HG02642 (cell line): ENCODE measurements around the gene WNT4.

ENCODE experiments used
- ATAC-seq: cut with Tn5 transposase; IDR thresholded peaks from one replicate; pipeline ENCODE4 v1.9.1; 2021; ENCODE audit warnings: mild to moderate bottlenecking; ENCODE audit not compliant: unreplicated experiment, poor library complexity

WNT4 gene

DNA sequence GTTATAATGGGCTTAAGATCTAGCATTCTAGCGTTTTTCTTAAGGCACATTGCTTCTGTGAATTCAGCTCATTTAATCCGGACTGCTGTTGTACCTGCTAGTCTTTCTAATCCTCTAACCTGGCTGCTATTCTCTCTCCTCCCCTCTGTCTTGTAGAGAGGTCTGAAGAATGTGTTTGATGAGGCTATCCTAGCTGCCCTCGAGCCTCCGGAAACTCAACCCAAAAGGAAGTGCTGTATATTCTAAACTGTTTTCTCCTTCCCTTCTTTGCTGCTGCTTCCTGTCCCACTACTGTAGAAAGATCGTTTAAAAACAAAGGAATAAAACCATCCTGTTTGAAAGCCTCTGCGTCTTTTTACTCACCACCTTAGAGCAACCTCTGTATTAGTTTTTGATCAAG, 53.1 kb downstream of the WNT4 start:
- no peak for ATAC-seq

- no peak for ATAC-seq
Measured at GRCh38 chr1:22089134-22089571, 53.7 kb downstream of the WNT4 start.

DNA sequence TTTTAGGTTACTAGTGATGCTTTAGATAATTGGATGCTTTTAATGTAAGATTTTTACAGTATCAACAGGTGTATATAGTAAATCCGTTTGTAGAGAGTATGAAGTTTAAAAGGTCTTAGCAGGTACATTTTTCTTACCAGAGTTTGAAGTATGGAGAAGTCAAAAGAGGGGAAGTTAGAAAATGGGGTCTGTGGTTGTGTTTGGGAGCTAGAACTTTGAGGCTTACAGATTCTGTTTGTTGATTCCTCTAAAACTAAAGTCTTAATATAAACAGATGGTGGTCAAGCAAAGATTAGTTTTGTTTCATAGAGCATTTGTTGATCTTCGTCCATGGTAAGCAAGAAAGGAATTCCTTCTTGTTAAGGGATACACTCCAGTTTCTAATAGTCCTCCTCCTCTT, 54.6 kb downstream of the WNT4 start:
- ATAC-seq: no peak

DNA sequence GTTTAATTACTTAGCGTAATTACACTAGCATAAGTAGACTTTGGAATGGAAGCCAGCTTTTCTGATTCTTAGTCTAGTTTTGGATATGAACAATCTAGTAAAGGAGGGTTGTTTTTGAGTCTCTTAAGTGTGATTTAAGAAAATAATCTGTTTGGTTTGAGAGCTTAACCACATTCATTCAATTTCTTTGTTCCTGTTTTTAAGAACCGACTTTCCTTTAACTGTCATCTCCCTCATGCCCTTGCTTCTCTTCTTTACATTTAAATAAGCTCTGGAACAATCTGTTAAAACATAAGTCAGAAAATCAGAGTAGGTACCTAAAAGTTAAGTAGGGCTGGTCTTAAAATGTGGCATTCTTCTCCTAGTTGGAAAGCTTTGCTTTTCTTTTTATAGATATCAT, 62.7 kb downstream of the WNT4 start:
- no peak for ATAC-seq

GRCh38 chr1:22078133-22078532, 64.8 kb downstream of the WNT4 start:
- no peak for ATAC-seq

- ATAC-seq: no peak
Measured at GRCh38 chr1:22077728-22078127, 65.2 kb downstream of the WNT4 start.

DNA sequence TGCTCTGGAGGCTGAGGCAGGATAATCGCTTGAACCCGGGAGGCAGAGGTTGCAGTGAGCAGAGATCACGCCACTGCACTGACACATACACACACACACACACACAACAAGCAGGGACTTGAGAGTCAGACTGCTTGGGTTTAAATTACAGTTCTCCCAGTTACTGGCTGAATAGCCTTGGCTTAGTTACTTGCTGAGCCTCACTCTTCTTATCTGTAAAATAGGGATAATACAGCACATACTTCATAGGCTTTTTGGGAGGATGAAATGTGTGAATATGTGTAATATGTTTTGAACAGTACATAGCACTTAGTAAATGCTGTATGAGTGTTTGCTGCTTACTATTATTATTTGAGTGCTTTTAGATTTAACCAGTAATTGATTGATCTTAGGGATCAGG, 66.6 kb downstream of the WNT4 start:
- no peak for ATAC-seq

DNA sequence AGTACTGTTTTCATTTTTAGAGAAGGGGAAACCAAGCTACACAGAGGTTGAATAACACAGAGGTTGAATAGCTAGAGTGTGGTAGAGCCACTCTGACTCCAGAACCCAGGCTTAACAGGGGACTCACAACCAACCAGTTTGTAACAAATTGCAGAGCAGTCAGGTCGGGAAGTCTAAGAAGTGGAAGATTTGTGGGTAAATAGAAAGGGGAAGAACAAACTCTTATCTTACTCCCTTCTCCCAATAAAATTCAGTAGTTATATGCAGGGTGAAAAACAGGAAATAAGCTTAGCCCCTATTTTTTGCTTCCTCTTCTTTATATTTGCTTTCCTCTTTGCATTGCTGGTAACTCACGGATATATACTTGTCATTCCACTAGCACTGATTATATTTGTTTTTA, 67.2 kb downstream of the WNT4 start:
- ATAC-seq: no peak

- no peak for ATAC-seq
Measured at GRCh38 chr1:22074803-22075202, 68.1 kb downstream of the WNT4 start.

DNA sequence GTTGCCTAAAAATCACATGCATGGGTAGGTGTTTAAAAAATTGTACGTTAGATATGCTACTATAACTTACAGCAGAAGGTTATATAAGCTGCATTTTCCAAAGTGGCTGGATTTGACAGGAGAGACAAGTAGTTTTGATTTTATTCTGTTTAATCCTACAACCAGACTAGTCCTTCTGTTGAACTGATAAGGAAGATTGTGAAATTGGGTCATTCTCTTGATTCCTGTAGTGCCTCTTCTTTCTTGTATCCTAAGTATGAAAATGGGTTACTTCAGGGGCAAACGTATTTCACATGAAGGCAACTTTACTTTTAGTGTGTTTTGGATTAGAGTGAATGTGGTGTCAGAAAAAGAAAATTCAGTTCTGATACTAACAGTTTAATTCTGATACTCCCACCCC, 71.4 kb downstream of the WNT4 start:
- no peak for ATAC-seq
